ENCODE data around the gene TBX1. TPM values are rescaled to one million over a fixed set of nuclear protein-coding genes. Genes with fewer than 3 reads are reported as not detected.

Gene TBX1
- polyA plus RNA-seq, 1 donor (not counting 4 experiments of a cell fraction or from before 2014, with no cell fraction given): 0.10 TPM

- FAIRE-seq (no peak), DNase-seq (ENCODE audit: low read depth, low spot score) (no peak)
- TF ChIP-seq, protein P1, sequence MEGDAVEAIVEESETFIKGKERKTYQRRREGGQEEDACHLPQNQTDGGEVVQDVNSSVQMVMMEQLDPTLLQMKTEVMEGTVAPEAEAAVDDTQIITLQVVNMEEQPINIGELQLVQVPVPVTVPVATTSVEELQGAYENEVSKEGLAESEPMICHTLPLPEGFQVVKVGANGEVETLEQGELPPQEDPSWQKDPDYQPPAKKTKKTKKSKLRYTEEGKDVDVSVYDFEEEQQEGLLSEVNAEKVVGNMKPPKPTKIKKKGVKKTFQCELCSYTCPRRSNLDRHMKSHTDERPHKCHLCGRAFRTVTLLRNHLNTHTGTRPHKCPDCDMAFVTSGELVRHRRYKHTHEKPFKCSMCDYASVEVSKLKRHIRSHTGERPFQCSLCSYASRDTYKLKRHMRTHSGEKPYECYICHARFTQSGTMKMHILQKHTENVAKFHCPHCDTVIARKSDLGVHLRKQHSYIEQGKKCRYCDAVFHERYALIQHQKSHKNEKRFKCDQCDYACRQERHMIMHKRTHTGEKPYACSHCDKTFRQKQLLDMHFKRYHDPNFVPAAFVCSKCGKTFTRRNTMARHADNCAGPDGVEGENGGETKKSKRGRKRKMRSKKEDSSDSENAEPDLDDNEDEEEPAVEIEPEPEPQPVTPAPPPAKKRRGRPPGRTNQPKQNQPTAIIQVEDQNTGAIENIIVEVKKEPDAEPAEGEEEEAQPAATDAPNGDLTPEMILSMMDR (optimal IDR thresholded peaks at IDR 0.05 in 1 of 3, IDR thresholded peaks at IDR 0.05 in 1 of 3, conservative IDR thresholded peaks at IDR 0.05 in 1 of 3; ENCODE audit: extremely low read depth in 1 of 3, insufficient read depth in 2 of 3, low read length in 3 of 3): no peak
- TF ChIP-seq EZH2 (IDR thresholded peaks at IDR 0.05; ENCODE audit: low read length): no peak
- Histone ChIP-seq H3K9me3 (ENCODE audit: control insufficient read depth, low read depth, low read length) (no peaks in the 10 kb centered on the region), H3K4me2 (ENCODE audit: control insufficient read depth, extremely low read depth, insufficient read depth, low read depth, low read length) (no peak overlapping the region), H3K27me3 (ENCODE audit: control insufficient read depth, extremely low read depth, insufficient read depth, low read length) (no peaks in the 10 kb centered on the region), H3K4me3 (ENCODE audit: control insufficient read depth in 2 of 3, extremely low read depth in 1 of 3, insufficient read depth in 2 of 3, low read depth in 1 of 3, low read length in 3 of 3) (no peak overlapping the region), H3K36me3 (ENCODE audit: control insufficient read depth in 2 of 2, extremely low read depth in 1 of 2, insufficient read depth in 2 of 2, low read length in 2 of 2) (no peaks in the 10 kb centered on the region), H3K9ac (ENCODE audit: control insufficient read depth, extremely low read depth, insufficient read depth, low read length) (no peak overlapping the region), H4K20me1 (ENCODE audit: control insufficient read depth, extremely low read depth, insufficient read depth, low read length) (no peaks in the 10 kb centered on the region), H3K27ac (ENCODE audit: control insufficient read depth, insufficient read depth, low read length) (no peak overlapping the region), H3K79me2 (ENCODE audit: control insufficient read depth, insufficient read depth, low read length) (no peaks in the 10 kb centered on the region), H3K9me1 (ENCODE audit: control insufficient read depth, extremely low read depth, insufficient read depth, low read length) (no peaks in the 10 kb centered on the region), H3K4me1 (ENCODE audit: control insufficient read depth, extremely low read depth, insufficient read depth, low read length) (peaks cover 43% of the 10 kb centered on the region), H2AFZ (ENCODE audit: control insufficient read depth, low read length) (no peak overlapping the region)
- dilution Hi-C loops (cut with MboI; ENCODE audit: extremely low pct_ligation_motif_present, low sequenced_read_pairs): no loop called here
These were observed 50.6 kb downstream of the TBX1 start for GRCh38 chr22:19811211-19811621.

DNA sequence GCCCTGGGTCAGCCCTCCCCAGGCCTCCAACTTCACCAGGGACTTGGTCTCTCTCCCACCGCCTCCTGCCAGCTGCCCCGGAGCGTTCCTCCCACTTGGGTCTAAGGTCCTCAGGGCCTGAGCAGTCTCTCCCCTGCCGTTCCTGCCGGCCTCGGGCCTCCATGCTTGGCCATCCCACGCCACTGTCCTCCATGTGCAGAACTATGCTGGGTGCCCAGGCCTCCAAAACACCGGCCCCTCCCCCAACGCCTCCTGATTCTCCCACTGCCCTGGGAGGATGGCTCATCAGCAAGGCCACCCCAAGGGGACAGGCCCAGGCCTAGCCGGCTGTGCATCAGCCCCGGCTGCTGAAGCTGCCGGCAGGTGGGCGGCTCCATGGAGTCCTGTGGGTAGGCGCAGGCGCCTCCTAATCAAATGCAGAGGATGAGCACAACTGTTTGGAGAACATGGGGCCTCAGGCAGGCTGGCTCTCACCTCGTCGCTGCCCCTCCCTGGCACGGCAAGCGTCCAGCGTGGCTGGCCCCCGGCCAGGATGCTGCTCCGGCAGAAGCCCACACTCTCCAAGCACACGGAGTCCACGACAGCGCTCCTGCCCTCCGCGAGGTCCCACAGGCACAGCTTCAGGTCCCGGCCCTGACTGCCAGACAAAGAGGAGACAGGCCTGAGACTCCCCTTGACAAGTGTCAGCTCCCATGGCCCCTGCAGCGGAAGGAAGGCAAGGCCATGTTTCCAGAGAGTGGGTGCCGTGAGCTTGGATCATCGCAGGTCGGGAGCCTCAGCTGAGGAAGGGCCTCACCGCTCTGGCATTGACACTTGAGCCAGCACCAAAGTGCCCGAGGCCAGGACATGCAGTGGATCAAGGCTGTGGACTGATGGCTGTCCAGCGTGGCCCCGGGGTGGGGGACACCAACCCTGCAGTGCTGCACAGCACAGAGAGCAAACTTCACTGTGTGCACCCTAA lies 51.5 kb downstream of the TBX1 start:
- Histone ChIP-seq H3K9me3 (ENCODE audit: control insufficient read depth, low read depth, low read length) (no peaks in the 10 kb centered on the region), H3K9me1 (ENCODE audit: control insufficient read depth, extremely low read depth, insufficient read depth, low read length) (no peaks in the 10 kb centered on the region), H3K4me3 (ENCODE audit: control insufficient read depth in 2 of 3, extremely low read depth in 1 of 3, insufficient read depth in 2 of 3, low read depth in 1 of 3, low read length in 3 of 3) (no peak overlapping the region), H3K36me3 (ENCODE audit: control insufficient read depth in 2 of 2, extremely low read depth in 1 of 2, insufficient read depth in 2 of 2, low read length in 2 of 2) (no peaks in the 10 kb centered on the region), H2AFZ (ENCODE audit: control insufficient read depth, low read length) (no peak overlapping the region), H3K4me2 (ENCODE audit: control insufficient read depth, extremely low read depth, insufficient read depth, low read depth, low read length) (no peak overlapping the region), H3K9ac (ENCODE audit: control insufficient read depth, extremely low read depth, insufficient read depth, low read length) (no peak overlapping the region), H3K27ac (ENCODE audit: control insufficient read depth, insufficient read depth, low read length) (no peak overlapping the region), H3K79me2 (ENCODE audit: control insufficient read depth, insufficient read depth, low read length) (no peaks in the 10 kb centered on the region), H3K4me1 (ENCODE audit: control insufficient read depth, extremely low read depth, insufficient read depth, low read length) (peaks cover 34% of the 10 kb centered on the region), H4K20me1 (ENCODE audit: control insufficient read depth, extremely low read depth, insufficient read depth, low read length) (no peaks in the 10 kb centered on the region), H3K27me3 (ENCODE audit: control insufficient read depth, extremely low read depth, insufficient read depth, low read length) (no peaks in the 10 kb centered on the region)
- TF ChIP-seq, protein P1 (optimal IDR thresholded peaks at IDR 0.05 in 1 of 3, IDR thresholded peaks at IDR 0.05 in 1 of 3, conservative IDR thresholded peaks at IDR 0.05 in 1 of 3; ENCODE audit: extremely low read depth in 1 of 3, insufficient read depth in 2 of 3, low read length in 3 of 3): no peak
- no peak for TF ChIP-seq EZH2 (IDR thresholded peaks at IDR 0.05; ENCODE audit: low read length)
- DNase-seq (ENCODE audit: low read depth, low spot score): no peak
- no peak for FAIRE-seq
- dilution Hi-C loops (cut with MboI; ENCODE audit: extremely low pct_ligation_motif_present, low sequenced_read_pairs): no loop called here

Measured in keratinocyte (primary cell).